NB4 (cell line): ENCODE measurements around the gene TSHZ2.

Experiments used
- DNase-seq: peaks from one replicate; pipeline ENCODE4 v3.0.0; 2010; ENCODE audit warnings: low read depth
- H3K4me3 ChIP-seq: one replicate; pipeline ENCODE4 v1.5.1; 2011; ENCODE audit warnings: mild to moderate bottlenecking, low read depth, low read length, moderate library complexity
- MAX ChIP-seq: IDR thresholded peaks from 2 replicates; pipeline ENCODE4 v1.6.1; 2011; ENCODE audit warnings: low read depth, low read length
- MYC ChIP-seq: IDR thresholded peaks from 2 replicates; pipeline ENCODE4 v1.6.1; 2011; ENCODE audit warnings: low read depth, low read length
- POLR2A ChIP-seq: IDR thresholded peaks from 2 replicates; pipeline ENCODE4 v1.6.1; 2011; ENCODE audit warnings: mild to moderate bottlenecking; ENCODE audit not compliant: insufficient read length; ENCODE audit errors: extremely low read depth
- TF ChIP-seq, protein P1 (sequence below): IDR thresholded peaks from one replicate; pipeline ENCODE4 v1.5.1; 2012; ENCODE audit warnings: low read depth, low read length

Gene TSHZ2

GRCh38 chr20:53296451-53297153 lies 324.4 kb downstream of the TSHZ2 start:
- TF ChIP-seq POLR2A (no peak), MYC (no peak), MAX (no peak)
- TF ChIP-seq, protein P1, sequence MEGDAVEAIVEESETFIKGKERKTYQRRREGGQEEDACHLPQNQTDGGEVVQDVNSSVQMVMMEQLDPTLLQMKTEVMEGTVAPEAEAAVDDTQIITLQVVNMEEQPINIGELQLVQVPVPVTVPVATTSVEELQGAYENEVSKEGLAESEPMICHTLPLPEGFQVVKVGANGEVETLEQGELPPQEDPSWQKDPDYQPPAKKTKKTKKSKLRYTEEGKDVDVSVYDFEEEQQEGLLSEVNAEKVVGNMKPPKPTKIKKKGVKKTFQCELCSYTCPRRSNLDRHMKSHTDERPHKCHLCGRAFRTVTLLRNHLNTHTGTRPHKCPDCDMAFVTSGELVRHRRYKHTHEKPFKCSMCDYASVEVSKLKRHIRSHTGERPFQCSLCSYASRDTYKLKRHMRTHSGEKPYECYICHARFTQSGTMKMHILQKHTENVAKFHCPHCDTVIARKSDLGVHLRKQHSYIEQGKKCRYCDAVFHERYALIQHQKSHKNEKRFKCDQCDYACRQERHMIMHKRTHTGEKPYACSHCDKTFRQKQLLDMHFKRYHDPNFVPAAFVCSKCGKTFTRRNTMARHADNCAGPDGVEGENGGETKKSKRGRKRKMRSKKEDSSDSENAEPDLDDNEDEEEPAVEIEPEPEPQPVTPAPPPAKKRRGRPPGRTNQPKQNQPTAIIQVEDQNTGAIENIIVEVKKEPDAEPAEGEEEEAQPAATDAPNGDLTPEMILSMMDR, result no peak
- DNase-seq, result no peak
- H3K4me3 ChIP-seq, result no peak overlapping the region

DNA sequence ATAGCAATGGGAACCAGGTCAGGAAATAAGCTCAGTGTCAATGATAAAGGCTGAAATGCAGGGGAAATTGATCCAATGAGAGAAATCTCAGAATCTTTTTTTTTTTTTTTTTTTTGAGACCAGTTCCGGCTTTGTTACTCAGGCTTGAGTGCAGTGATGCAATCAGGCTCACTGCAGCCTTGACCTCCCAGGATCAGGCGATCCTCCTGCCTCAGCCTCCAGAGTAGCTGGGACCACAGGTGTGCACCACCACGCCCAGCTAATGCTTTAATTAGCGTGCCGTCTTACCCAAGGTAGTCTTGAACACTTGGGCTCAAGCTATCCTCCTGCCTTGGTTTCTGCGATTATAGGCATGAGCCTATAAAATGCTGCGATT lies 325.0 kb downstream of the TSHZ2 start:
- no peak for DNase-seq
- no peak overlapping the region for H3K4me3 ChIP-seq
- TF ChIP-seq POLR2A (no peak), MYC (no peak)
- TF ChIP-seq, protein P1, result no peak

GRCh38 chr20:53298260-53298659 lies 326.1 kb downstream of the TSHZ2 start:
- TF ChIP-seq MYC (no peak), MAX (no peak), POLR2A (no peak)
- TF ChIP-seq, protein P1, result no peak
- H3K4me3 ChIP-seq, result no peak overlapping the region
- no peak for DNase-seq

DNA sequence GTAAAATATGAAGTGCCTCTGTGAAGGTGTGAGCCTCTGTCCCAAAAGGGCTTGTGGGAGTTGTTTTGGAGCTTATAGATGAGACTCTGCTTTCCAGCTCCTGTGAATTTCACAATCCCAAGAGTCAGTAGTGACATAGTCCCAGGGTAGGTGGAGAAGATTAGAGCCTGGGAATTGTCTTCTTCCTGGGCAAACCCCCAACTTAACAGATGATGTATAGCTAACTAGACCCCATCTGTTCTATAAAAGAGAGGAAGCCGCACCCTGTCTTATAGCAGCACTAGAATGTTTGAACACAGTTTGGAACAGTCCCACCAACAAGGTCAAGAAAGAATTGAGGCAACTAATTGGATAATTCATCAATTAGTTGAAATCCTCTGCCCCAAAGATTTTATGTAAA lies 326.8 kb downstream of the TSHZ2 start:
- no peak for DNase-seq
- TF ChIP-seq MAX, result no peak
- H3K4me3 ChIP-seq, result no peak overlapping the region

DNA sequence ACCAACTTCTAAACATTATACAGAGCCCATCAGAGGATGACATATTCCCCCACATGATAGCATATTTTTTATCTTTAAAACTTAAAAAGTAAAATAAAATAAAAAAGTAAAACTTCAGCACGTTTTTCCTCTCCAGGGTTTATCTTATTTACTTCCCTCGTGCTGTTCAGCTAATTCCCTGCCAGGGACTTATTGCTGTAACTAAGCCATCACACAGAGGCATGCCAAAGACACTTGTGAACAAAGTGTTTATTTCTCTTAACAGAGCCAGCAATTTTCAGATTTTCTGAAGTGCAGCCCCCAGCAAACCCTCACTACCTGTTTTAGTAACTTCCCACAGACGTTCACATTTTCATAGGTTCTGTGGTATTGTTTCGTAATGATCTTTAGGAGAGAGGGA lies 327.7 kb downstream of the TSHZ2 start:
- DNase-seq, result no peak
- no peak overlapping the region for H3K4me3 ChIP-seq

DNA sequence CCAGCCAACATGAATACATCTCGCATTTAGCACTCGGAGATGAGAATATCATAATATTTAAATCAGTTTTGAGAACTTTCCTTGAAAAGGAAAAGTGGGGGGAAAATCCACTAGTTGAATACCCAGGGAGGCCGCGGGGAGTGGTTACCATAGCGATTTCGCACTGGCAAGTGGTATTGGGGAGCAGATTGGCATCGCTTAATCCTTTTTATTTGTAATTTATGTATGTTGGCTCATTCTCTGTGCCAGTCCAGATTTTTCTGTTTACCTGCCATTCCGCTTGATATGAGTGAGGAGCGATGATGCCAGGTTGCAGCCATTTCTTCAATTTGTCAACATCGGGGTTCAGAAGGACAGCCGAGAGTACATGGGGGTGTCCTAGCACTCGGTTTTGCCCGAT lies 329.7 kb downstream of the TSHZ2 start:
- TF ChIP-seq, protein P1, result no peak
- TF ChIP-seq MAX, result no peak
- no peak for TF ChIP-seq POLR2A
- no peak for TF ChIP-seq MYC
- no peak for DNase-seq
- no peak overlapping the region for H3K4me3 ChIP-seq

More for the DNA sequence above, 327.7 kb downstream of the TSHZ2 start:
- TF ChIP-seq MAX, result no peak
- TF ChIP-seq, protein P1, result no peak
- no peak for TF ChIP-seq POLR2A
- TF ChIP-seq MYC, result no peak
